AG04450 (cell line): ENCODE measurements around the gene NEURL1B. TPM values are rescaled to one million over a fixed set of nuclear protein-coding genes. Genes with fewer than 3 reads are reported as not detected.

Experiments
- CTCF ChIA-PET: fragments of 300-600, 350-600 bp; formaldehyde crosslinking; extraction: SDS; loops from one replicate; lab custom pipeline; 2022; ENCODE audit warnings: antibody characterized with exemption, inconsistent platforms; lab: Charles Lee
- POLR2A ChIA-PET: fragments of 350-600 bp; formaldehyde crosslinking; extraction: SDS; loops from one replicate; lab custom pipeline; 2021; ENCODE audit warnings: antibody characterized with exemption, inconsistent platforms; lab: Yijun Ruan, JAX
- DNase-seq: peaks from one replicate; pipeline ENCODE4 v3.0.0-alpha.2; 2011; ENCODE audit warnings: low read depth, low spot score
- H3K27ac ChIP-seq: one replicate; pipeline ENCODE4 v1.5.1; 2012; ENCODE audit warnings: low read depth, low read length, control low read depth
- H3K27me3 ChIP-seq: one replicate; pipeline ENCODE4 v1.6.0; 2012; ENCODE audit warnings: low read length; ENCODE audit not compliant: control insufficient read depth, insufficient read depth
- H3K4me3 ChIP-seq: 2 replicates; pipeline ENCODE4 v1.5.1; 2011; ENCODE audit warnings: mild to moderate bottlenecking, low read depth, low read length, control low read depth
- H3K9me3 ChIP-seq: 2 replicates; pipeline ENCODE4 v1.5.1; 2012; ENCODE audit warnings: low read length; ENCODE audit not compliant: control insufficient read depth, insufficient read depth
- CTCF ChIP-seq: IDR thresholded peaks from 2 replicates; pipeline ENCODE4 v1.5.1; 2011; ENCODE audit warnings: low read depth, low read length, control low read depth, inconsistent platforms
- polyA plus RNA-seq: library from polyadenylated mRNA; depleted of rRNA; stranded (reverse); fragments of >200 nt; gene quantifications from 2 replicates; pipeline ENCODE4 v1.2.3, GENCODE V29; 2011

Gene NEURL1B
- polyA plus RNA-seq, 1 experiment: 1.8 TPM

DNA sequence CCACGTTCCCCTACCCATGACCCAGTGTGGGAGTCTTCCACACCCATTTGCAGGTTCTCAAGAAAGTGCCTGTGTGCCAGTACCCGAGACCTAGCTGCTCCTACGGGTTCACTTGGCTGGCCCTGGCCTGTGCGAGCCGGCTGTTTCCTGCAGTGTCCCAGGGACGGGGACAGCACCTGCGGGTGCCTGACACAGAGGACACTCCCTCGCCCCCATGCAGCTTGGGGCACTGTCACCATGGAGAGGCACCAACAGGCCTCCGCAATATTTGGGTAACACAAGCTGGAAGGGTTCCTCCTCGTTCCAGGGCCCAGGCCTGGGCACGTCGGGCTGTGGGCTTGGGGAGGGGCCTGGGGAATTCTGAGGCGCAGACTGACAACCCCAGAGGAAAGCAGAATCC lies 88.5 kb downstream of the NEURL1B start:
- no peak overlapping the region for H3K27ac ChIP-seq
- ChIA-PET POLR2A (no interaction called here), CTCF (no interaction called here)
- H3K4me3 ChIP-seq: no peak overlapping the region
- DNase-seq: no peak
- H3K9me3 ChIP-seq: no peaks in the 10 kb centered on the region; the same call in 1 of the 2 replicates
- peaks cover 2% of the 10 kb centered on the region for H3K27me3 ChIP-seq
- no peak for TF ChIP-seq CTCF

- CTCF ChIA-PET: interaction anchor here (0.7 kb wide), 1 partner anchor 15 kb away, joined by 4 read pairs; no protein-coding TSS in a partner anchor
- Histone ChIP-seq H3K27me3 (peaks cover 2% of the 10 kb centered on the region), H3K4me3 (no peak overlapping the region), H3K9me3 (no peaks in the 10 kb centered on the region; the same call in 1 of the 2 replicates), H3K27ac (no peak overlapping the region)
- no peak for TF ChIP-seq CTCF
- POLR2A ChIA-PET: no interaction called here
- no peak for DNase-seq
These were observed 89.2 kb downstream of the NEURL1B start for GRCh38 chr5:172730222-172730621.

DNA sequence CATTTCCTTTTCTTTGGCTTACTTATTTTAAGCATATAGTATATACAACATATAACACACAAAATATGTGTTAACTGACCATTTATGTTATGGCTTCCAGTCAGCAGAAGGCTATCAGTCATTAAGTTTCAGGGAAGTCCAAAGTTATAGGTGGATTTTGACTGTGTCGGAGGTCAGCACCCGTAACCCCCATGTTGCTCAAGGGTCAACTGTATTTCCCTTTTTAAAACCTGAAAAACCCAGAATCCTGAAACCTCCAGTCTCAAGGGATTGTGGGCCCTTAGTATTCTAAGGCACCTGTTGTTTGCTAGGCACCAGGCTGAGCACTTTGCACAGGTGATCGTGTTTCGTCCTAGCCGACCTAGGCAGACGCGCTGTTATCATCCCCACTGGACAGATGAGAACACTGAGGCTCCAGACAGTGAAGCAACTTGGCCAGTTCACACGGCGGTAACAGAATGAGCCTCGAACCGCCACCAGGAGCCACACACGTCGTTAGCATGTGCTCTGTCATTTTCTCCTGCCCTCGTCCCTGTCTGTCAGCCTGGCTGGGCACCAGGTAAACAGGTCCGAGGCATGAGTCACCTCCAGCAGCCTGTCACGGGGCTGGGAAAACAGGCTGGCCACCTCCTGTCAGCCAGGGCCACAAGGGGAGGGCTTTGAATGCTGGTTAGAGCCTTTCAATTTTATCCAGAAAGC lies 90.1 kb downstream of the NEURL1B start:
- Histone ChIP-seq H3K4me3 (no peak overlapping the region), H3K27ac (no peak overlapping the region), H3K27me3 (no peaks in the 10 kb centered on the region), H3K9me3 (no peaks in the 10 kb centered on the region)
- ChIA-PET CTCF (no interaction called here), POLR2A (no interaction called here)
- no peak for TF ChIP-seq CTCF
- DNase-seq: no peak

DNA sequence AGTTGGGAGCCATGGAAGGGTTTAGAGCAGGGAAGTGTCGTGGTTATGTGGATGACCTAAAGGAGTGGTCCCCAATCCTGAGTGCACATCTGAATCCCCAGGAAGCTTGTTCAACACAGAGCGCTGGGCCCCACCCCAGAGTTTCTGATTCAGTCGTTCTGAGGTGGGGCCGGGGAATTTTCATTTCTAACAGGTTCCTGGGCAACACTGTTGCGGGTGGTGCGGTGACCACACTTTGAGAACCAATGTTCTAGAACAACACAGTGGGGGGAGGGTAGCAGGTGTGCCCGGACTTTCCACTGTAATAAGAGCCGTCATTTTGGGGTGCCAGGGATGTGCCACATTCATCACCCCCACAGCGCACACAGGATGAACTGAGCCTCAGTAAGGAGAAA lies 90.6 kb downstream of the NEURL1B start:
- no peak for DNase-seq
- Histone ChIP-seq H3K27me3 (no peaks in the 10 kb centered on the region), H3K9me3 (no peaks in the 10 kb centered on the region), H3K4me3 (no peak overlapping the region), H3K27ac (no peak overlapping the region)
- POLR2A ChIA-PET: no interaction called here
- no peak for TF ChIP-seq CTCF
- CTCF ChIA-PET: no interaction called here

DNA sequence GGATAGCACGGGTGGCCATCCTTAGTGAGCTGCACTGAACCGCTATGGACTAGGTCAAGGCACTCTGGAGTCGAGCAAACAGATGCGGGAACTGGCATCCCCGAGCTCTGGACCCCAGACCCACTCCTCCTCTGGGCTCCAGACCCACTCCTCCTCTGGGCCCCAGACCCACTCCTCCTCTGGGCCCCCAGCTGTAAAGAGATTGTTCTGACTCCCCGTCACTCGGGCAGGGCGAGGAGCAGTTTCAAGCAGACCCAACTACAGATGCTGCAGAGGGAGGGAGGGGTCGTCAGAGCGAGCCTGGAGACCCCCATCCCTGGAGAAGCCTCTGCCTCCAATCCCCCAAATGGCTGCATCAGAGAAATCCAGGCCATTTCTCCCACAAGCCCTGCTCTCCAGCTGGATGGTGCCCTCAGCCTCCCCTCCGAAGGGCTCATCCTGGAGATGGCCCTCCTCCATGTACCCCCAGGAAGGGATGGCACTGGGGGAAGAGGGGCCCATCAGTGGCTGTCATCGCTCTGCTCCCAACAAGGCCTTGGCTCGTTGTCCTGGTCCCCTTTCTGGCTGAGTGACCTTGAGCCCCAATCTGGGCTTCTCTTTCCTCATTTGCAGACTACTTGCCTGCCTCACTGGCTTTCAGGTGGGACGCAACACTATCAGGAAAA lies 91.3 kb downstream of the NEURL1B start:
- no peak for TF ChIP-seq CTCF
- Histone ChIP-seq H3K9me3 (no peaks in the 10 kb centered on the region), H3K27me3 (no peaks in the 10 kb centered on the region), H3K4me3 (no peak overlapping the region), H3K27ac (peak overlapping the region; percentile 52)
- DNase-seq: no peak
- CTCF ChIA-PET: no interaction called here
- POLR2A ChIA-PET: interaction anchor here (0.7 to 2.3 kb wide), 4 partner anchors 26 to 251 kb away, joined by 3 to 14 read pairs (median 4); partner anchors contain the start of genes ATP6V0E1 and DUSP1
